Calu3 (cell line): Measurements from ENCODE around the gene WNK4. TPM values are rescaled to one million over a fixed set of nuclear protein-coding genes. Genes with fewer than 3 reads are reported as not detected.

ENCODE experiments used
- BruUV-seq: library from RNA; stranded (reverse); fragments of 400-500 nt; replicated peaks from 2 replicates; lab custom pipeline; 2021; lab: Mats Ljungman, UMichigan
- CTCF ChIA-PET: fragments of 300-600 bp; sonication (Branson Sonifier 250); formaldehyde crosslinking; loops from one replicate; lab custom pipeline; 2022; ENCODE audit warnings: antibody characterized with exemption; lab: Charles Lee
- DNase-seq: peaks from one replicate; pipeline ENCODE4 v3.0.0; 2022
- H3K27ac Mint-ChIP-seq: one replicate; pipeline ENCODE4 v1.8.0; 2022; ENCODE audit warnings: mixed read lengths; ENCODE audit not compliant: unreplicated experiment
- H3K27me3 Mint-ChIP-seq: one replicate; pipeline ENCODE4 v1.8.0; 2022; ENCODE audit warnings: mixed read lengths; ENCODE audit not compliant: unreplicated experiment
- H3K36me3 Mint-ChIP-seq: one replicate; pipeline ENCODE4 v1.8.0; 2022; ENCODE audit warnings: mild to moderate bottlenecking, moderate library complexity, mixed read lengths; ENCODE audit not compliant: insufficient read depth, unreplicated experiment
- H3K4me1 Mint-ChIP-seq: one replicate; pipeline ENCODE4 v1.8.0; 2022; ENCODE audit warnings: mild to moderate bottlenecking, low read depth, mixed read lengths; ENCODE audit not compliant: unreplicated experiment
- H3K4me3 Mint-ChIP-seq: one replicate; pipeline ENCODE4 v1.8.0; 2022; ENCODE audit warnings: mild to moderate bottlenecking, low read depth, moderate library complexity, mixed read lengths; ENCODE audit not compliant: unreplicated experiment
- H3K9me3 Mint-ChIP-seq: one replicate; pipeline ENCODE4 v1.8.0; 2022; ENCODE audit warnings: low read depth, mixed read lengths; ENCODE audit not compliant: unreplicated experiment
- intact Hi-C: fragments of 100-400 bp; cut with micrococcal nuclease; formaldehyde crosslinking; loops from one replicate; pipeline ENCODE4 v1.10.0; 2022; ENCODE audit not compliant: unreplicated experiment
- total RNA-seq: library from RNA; stranded (reverse); gene quantifications from 2 replicates; pipeline ENCODE4 v1.2.3, GENCODE V29; 2022
- TF ChIP-seq, protein P1 (sequence below): fragments of 200-600 bp; IDR thresholded peaks from one replicate; pipeline ENCODE4 v1.8.0; 2022; ENCODE audit warnings: antibody characterized with exemption; ENCODE audit not compliant: unreplicated experiment

Gene WNK4
- total RNA-seq, 1 experiment from 2014 or later = 0.33 TPM

- BruUV-seq = no TSS peak
- no peak overlapping the region for H3K4me3 Mint-ChIP-seq
- CTCF ChIA-PET = no interaction called here
- peaks cover 21% of the 10 kb centered on the region for H3K4me1 Mint-ChIP-seq
- no peaks in the 10 kb centered on the region for H3K9me3 Mint-ChIP-seq
- H3K27me3 Mint-ChIP-seq = peaks cover 20% of the 10 kb centered on the region
- TF ChIP-seq, protein P1, sequence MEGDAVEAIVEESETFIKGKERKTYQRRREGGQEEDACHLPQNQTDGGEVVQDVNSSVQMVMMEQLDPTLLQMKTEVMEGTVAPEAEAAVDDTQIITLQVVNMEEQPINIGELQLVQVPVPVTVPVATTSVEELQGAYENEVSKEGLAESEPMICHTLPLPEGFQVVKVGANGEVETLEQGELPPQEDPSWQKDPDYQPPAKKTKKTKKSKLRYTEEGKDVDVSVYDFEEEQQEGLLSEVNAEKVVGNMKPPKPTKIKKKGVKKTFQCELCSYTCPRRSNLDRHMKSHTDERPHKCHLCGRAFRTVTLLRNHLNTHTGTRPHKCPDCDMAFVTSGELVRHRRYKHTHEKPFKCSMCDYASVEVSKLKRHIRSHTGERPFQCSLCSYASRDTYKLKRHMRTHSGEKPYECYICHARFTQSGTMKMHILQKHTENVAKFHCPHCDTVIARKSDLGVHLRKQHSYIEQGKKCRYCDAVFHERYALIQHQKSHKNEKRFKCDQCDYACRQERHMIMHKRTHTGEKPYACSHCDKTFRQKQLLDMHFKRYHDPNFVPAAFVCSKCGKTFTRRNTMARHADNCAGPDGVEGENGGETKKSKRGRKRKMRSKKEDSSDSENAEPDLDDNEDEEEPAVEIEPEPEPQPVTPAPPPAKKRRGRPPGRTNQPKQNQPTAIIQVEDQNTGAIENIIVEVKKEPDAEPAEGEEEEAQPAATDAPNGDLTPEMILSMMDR = no peak
- DNase-seq = no peak
- intact Hi-C loops = no loop called here
- H3K36me3 Mint-ChIP-seq = peaks cover 36% of the 10 kb centered on the region
- no peak overlapping the region for H3K27ac Mint-ChIP-seq
Observed at GRCh38 chr17:42795465-42795864, 15.1 kb downstream of the WNK4 start.

- intact Hi-C loops = no loop called here
- Mint-ChIP-seq H3K4me1 (peaks cover 21% of the 10 kb centered on the region), H3K27me3 (peaks cover 20% of the 10 kb centered on the region), H3K36me3 (peaks cover 36% of the 10 kb centered on the region), H3K9me3 (no peaks in the 10 kb centered on the region), H3K4me3 (no peak overlapping the region), H3K27ac (no peak overlapping the region)
- no peak for DNase-seq
- BruUV-seq = no TSS peak
- CTCF ChIA-PET = no interaction called here
- TF ChIP-seq, protein P1 = no peak
Observed at GRCh38 chr17:42796066-42796758, 15.8 kb downstream of the WNK4 start.

DNA sequence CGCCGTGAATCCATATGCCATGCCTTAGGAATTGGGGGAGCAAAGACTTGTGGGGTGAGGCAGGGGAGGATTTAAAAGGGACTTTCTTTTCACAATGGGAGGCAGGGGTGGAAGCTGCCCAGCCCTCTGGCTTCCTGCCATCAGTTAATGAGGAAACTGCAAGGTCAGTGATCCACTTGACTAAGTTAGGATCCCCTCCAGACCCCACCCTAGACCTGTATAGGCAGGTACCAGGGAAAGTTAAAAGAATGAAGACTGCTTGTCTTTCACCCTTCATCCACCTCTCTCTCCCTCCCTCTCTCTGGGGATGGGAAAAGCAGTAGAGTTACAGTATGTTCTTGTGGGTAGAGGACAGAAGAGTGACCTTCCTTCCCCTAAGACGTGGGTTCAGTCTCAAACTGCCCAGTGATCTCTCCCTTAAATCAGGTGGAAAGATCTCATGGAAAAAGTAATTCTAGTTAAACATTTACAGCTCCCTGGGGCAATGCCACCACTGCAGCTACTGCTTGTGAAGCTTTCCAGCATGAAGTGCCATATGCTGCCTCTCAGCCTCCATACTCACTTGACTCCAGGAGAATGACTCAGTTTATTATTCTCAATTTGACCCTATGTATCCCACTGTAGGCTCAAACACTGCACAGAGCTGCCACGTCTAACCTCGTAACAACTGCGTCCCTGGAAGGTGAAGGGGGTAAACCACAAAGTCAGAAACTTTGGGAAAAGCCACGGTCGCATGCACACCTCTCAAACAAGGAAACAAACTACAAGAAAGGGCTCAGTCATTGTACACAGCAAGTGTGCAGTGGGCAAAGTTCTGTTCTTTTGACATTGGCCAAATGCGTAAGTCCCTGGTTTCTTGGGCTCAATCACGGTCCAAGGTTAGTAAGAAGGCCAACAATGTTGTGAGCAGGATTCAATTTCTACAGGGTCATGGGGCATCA is 16.9 kb downstream of the WNK4 start:
- Mint-ChIP-seq H3K27ac (peak overlapping the region; percentile 33), H3K36me3 (peaks cover 36% of the 10 kb centered on the region), H3K4me1 (peaks cover 21% of the 10 kb centered on the region), H3K4me3 (peak overlapping the region; percentile 86), H3K9me3 (no peaks in the 10 kb centered on the region), H3K27me3 (peaks cover 17% of the 10 kb centered on the region)
- TF ChIP-seq, protein P1 = no peak
- intact Hi-C loops = no loop called here
- DNase-seq = no peak
- CTCF ChIA-PET = interaction anchor here (0.6 to 1.5 kb wide), 5 partner anchors 16 to 219 kb away, joined by 3 to 7 read pairs (median 3); partner anchors contain the start of gene VPS25
- BruUV-seq = no TSS peak

DNA sequence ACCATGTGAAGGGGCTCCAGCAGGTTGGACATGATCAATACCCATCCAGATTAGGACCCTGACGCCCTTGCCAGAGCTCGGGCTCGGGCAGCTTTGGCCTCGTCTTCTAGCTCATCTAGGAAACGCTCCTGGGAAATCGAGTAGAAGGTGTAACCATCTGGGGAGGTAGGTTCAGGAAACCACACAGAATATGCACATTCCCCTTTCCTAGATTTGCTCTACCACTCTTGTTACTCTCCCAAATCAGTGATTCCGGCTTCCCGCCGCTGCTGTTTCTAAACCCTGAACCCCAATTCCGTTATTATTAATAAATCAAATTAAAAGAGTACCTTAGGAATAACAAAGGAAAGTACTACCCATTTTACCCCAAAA is 17.6 kb downstream of the WNK4 start:
- Mint-ChIP-seq H3K27me3 (peaks cover 17% of the 10 kb centered on the region), H3K27ac (peak overlapping the region; percentile 73), H3K4me3 (peak overlapping the region; percentile 86), H3K36me3 (peaks cover 36% of the 10 kb centered on the region), H3K4me1 (peaks cover 21% of the 10 kb centered on the region), H3K9me3 (no peaks in the 10 kb centered on the region)
- no TSS peak for BruUV-seq
- DNase-seq = no peak
- intact Hi-C loops = no loop called here
- TF ChIP-seq, protein P1 = no peak
- CTCF ChIA-PET = interaction anchor here (0.9 to 1.5 kb wide), 5 partner anchors 22 to 219 kb away, joined by 3 to 5 read pairs (median 3); partner anchors contain the start of genes BECN1 and VPS25
